Stimulated activated CD8-positive, alpha-beta memory T cell treated with anti-CD3 and anti-CD28 coated beads, Interleukin-4, amount 100 ng/mL, for 1 hour (primary cell): ENCODE results near the gene ARFGAP2.

Source experiments
- DNase-seq, 2 donors: peaks; one replicate each; pipeline ENCODE4 v3.0.0-alpha.2; 2020; ENCODE audit warnings: low read depth in 2 of 2, low spot score in 1 of 2

ARFGAP2 gene

DNA sequence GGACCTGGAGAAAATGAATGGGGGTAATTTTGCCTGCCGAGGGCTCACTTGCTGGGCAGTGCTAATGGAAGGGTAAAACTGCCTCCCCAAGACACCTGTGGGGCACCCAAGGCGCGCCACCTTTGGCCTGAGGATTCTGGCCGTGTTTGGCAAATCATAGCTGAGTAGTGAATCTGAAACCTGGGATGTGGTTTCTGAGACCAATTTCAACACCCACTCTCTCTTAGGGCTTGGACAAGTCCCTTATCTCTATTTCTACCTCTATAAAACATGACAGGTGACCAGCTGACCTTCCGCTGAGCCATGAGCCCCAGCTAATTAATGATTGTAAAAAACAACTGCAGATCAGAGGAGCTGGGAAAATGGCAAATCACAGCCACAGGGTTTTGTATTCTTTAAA, 11.0 kb upstream of the ARFGAP2 start:
- no peak for DNase-seq

- no peak for DNase-seq
Measured at GRCh38 chr11:47186700-47187695, 10.3 kb upstream of the ARFGAP2 start.

DNA sequence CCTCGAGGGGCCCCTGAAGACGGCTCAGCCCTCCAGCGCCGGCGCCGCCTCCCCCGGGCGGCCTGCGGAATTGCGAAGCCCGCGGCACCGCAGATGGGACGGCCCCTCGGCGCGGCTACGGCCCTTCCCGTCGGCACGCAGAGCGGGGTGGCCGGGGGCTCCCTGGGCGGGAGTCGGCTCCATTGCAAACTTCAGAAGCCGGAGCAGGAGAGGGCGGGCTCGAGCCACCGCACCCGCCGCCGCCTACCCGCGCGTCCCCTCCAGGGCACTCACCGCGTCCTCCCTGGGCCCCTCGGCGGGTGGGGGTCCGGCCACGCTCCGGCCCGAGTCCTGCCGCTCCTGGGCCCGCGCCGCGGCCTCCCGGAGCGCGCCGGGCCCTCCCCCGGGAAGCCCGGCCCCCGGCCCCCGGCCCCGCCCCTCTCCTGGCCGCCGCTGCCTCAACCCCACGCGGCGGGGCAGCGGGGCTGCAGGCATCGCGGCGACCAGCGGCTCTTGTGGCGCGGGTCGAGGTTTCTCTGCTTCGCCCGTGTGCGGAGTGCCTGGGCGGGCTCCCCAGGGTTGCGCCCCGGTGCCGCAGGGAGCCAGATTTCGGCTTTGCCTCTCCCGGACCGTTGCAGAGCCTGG, 9.5 kb upstream of the ARFGAP2 start, which contains the start of gene PACSIN3:
TSS of gene PACSIN3 (minus strand) at position 359 of the 624 bp plus-strand sequence. CDS start 3,707 bp downstream, outside the sequence.
- no peak for DNase-seq

GRCh38 chr11:47185305-47186075, 8.8 kb upstream of the ARFGAP2 start:
- no peak for DNase-seq

DNA sequence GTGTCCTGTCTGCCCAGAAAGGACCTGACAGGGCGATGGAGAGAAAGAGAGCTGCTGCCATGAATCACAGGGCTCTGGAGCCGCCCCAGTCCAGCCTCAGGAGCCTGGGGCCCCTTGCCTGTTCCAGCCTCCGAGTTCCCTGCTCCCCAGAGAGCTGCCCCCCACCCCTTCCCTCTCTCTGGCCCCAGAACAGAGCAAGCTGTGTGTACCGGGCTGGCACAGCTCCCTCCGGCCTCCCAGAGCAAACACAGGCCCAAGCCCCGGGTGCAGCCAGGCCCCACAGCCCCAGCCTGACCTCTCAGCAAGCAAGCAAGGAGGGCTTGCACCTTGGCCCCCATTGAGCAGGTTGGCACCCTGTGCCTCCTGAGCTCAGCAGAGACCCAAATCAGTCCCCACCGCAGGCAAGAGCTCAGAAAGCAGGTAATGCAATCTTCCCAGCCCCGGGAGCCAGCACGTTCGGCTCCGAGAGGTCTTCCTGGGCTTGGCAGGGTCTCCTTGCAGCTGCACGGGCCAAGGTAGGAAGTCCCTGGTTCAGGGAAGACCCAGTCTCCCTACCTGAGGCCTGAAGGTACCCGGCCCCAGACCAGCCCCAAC, 8.1 kb upstream of the ARFGAP2 start:
- no peak for DNase-seq

DNA sequence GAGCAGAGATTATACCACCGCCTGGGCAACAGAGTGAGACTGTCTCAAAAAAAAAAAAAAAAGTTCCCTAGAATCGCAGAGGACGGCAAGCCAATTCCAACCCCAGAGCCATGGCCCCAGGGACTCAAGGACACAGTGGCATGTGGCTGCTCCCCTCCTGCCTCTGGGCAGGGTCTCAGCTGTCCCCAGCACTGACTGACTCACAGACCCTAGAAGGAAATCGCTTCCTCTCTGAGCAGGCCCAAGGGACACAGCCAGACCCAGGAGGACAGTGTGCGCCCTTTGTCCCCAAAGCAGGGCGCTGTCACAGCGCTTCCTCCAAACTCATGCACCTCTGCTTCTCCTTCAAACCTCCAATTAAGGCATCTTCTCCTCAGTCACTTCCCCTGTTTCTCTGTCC, 7.3 kb upstream of the ARFGAP2 start:
- no peak for DNase-seq

GRCh38 chr11:47183031-47183856, 6.6 kb upstream of the ARFGAP2 start:
- DNase-seq = no peak

DNA sequence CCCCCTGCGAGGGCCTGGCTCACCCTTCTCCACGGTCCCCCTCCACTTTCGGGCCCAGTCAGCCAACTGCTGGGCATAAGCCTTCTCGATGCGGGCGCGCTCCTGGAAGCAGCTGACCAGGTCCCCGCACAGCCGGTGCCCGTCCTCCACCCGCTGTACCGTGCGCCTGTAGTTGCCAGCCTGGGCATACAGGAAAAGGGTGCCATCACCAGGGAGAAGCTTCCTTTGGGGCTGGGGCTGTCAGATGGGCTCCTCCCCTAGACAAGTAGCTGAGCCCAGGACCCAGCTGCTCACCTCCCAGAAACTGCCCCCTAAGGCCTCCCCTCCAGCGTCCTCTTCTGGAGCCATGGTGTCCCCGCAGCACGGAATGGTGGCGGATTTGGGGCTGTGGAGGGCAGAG, 5.7 kb upstream of the ARFGAP2 start:
- DNase-seq = no peak

GRCh38 chr11:47181271-47181670, 4.6 kb upstream of the ARFGAP2 start:
- DNase-seq = no peak

DNA sequence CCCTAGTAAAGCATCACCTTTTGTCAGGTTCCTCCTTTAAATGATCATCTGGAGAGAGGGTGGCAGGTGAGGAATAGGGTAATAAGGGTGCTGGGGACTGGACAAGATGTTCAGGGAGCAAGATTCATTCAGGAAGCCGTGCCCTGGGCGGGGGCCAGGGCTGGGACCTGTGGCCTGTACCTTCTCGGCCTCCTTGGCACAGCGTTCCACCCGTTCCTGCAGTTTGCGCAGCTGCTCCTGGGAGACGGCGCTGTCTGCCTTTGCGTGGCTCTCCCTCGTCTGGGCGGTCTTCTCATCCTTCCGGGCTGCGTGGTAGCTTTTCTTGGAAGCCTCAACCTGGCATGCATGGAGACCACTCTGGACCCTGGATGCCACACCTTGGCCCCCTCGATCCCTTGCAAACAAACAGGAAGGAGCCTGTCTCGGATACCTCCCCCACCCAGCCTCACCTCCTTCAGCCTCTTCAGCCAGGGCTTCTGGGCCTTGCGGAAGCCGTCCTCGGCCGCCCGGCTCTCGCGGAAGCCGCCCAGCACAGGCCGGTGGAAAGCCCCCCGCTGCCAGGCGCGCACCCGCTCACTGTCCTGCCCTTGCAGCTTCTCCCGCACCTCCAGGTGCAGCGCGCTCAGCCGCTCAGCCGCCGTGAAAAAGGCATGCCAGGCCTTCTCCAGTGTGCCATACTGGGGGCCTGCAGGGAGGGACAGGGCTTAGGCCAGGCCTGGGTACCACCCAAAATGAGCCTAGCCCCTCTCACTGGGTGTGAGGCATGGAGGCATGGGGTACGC, 3.5 kb upstream of the ARFGAP2 start:
- DNase-seq = no peak

GRCh38 chr11:47179655-47179991, 2.9 kb upstream of the ARFGAP2 start:
- no peak for DNase-seq

GRCh38 chr11:47178737-47179654, 2.3 kb upstream of the ARFGAP2 start:
- DNase-seq = no peak

DNA sequence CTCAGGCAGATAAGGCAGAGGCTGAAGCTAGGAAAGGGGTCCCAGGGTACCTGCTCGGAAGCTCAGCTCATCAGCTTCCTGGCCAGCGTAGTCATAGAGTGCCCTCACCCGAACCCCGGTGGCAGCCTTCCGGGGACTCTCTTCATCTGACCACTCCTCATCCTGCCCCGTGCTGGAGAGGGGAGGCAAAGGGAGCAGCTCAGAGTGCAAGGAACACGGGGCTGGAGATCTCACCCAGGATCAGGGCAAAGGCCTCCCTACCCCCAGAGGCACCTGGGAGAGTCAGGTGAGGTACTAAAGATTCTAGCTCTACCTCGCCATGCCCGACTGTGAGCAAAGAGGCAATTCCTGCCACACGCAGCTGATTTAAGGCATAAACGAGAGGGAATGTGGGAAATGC, 1.6 kb upstream of the ARFGAP2 start:
- DNase-seq = no peak

- no peak for DNase-seq
Measured at GRCh38 chr11:47177846-47178245, 1.2 kb upstream of the ARFGAP2 start.

GRCh38 chr11:47177229-47177845, 658 bp upstream of the ARFGAP2 start:
- DNase-seq = peak; percentile 36 to 51

DNA sequence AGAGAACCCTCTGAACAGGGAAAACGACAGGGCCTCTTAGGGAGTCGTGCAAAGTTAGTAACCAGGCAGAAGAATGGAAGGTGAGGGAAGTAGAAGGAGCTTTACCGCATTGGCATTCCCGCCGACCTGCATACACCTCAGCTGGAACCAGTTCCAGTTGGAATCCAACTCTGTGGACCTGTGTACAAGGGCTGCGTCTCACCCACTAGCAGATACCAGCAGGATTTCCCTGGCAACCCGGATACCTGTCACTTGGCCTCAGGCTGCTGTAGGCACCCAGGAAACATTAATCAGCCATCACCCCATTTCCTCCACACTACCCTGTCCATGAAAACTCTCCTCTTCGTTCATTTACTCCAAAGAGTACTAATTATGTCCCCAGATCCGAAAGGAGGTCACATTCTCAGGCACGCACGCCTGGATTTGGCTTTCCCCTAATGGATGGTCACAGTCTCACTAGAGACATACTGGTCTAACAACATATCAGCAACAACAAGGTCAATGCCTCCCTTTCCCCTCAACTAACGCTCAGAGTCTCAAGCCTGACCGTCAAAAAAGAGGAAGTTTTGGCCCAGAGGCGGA, 842 bp downstream of the ARFGAP2 start:
- no peak for DNase-seq

DNA sequence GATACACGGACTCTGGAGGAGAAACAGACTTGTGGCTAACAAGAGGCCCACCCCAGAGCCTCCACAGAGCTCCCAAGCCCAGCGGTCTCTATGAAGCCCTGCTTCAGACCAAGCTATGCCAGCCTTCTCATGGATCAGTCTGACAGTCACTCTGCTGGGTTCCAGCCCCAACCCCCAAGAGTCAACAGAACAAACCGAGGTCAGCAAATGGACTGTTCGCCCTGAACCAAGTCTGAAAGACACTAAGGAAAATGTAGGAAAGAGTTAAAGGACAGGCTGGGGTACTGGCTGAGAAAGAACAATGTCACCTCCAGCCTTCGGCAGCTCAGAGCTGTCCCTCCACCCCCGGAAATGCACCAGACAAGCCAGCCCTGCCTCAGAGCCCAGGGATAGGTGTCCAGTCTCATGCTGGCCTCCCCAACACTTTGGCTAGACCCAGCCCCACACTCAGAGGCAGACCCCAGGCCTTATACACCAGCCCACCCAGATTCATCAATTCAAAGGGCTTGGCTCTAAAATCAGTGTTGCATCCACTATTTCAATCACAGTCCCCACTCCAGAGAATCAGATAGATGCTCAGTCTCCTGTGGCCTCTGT, 3.8 kb downstream of the ARFGAP2 start:
- no peak for DNase-seq
